Mucosa of gallbladder (tissue), 1 donor: ENCODE results near the gene OPN4. TPM values are rescaled to one million over a fixed set of nuclear protein-coding genes. Genes with fewer than 3 reads are reported as not detected.
A peak's percentile ranks its signal among the peaks of the same experiment; 100 is the strongest.

ENCODE experiments used
- DNase-seq: peaks from one replicate; pipeline ENCODE4 v3.0.0-alpha.2; 2020; ENCODE audit warnings: low spot score
- total RNA-seq: library from RNA; stranded (reverse); gene quantifications from one replicate; pipeline ENCODE4 v1.2.1, GENCODE V29; 2021
- donor health status: DM: no; HTN: no; CAD: no.

OPN4 gene
- total RNA-seq, 1 donor from 2014 or later, result not detected

- DNase-seq, result no peak
These were observed 26.7 kb downstream of the OPN4 start for GRCh38 chr10:86681047-86681446.

GRCh38 chr10:86681722-86682386, 27.5 kb downstream of the OPN4 start:
- no peak for DNase-seq

- DNase-seq, result no peak
These were observed 28.3 kb downstream of the OPN4 start for GRCh38 chr10:86682675-86683074.

GRCh38 chr10:86684331-86685097, 30.2 kb downstream of the OPN4 start:
- no peak for DNase-seq

- DNase-seq, result no peak
These were observed 31.1 kb downstream of the OPN4 start for GRCh38 chr10:86685416-86685815.

- DNase-seq, result no peak
These were observed 31.7 kb downstream of the OPN4 start for GRCh38 chr10:86685893-86686632.

- no peak for DNase-seq
These were observed 32.6 kb downstream of the OPN4 start for GRCh38 chr10:86686972-86687371.

- DNase-seq, result no peak
These were observed 33.4 kb downstream of the OPN4 start for GRCh38 chr10:86687750-86688149.

- DNase-seq, result peak; percentile 64
These were observed 34.1 kb downstream of the OPN4 start for GRCh38 chr10:86688398-86688921.

- DNase-seq, result no peak
These were observed 34.8 kb downstream of the OPN4 start for GRCh38 chr10:86689146-86689545.

GRCh38 chr10:86690231-86690630, 35.9 kb downstream of the OPN4 start:
- DNase-seq, result no peak

GRCh38 chr10:86690657-86691084, 36.3 kb downstream of the OPN4 start:
- DNase-seq, result no peak

GRCh38 chr10:86691333-86692022, 37.1 kb downstream of the OPN4 start:
- DNase-seq, result no peak

GRCh38 chr10:86692023-86692514, 37.7 kb downstream of the OPN4 start:
- DNase-seq, result no peak

- no peak for DNase-seq
These were observed 38.3 kb downstream of the OPN4 start for GRCh38 chr10:86692664-86693063.

- no peak for DNase-seq
These were observed 38.9 kb downstream of the OPN4 start for GRCh38 chr10:86693275-86693674.

GRCh38 chr10:86693721-86694369, 39.5 kb downstream of the OPN4 start:
- DNase-seq, result peak; percentile 47

GRCh38 chr10:86698207-86698940, 44.0 kb downstream of the OPN4 start:
- no peak for DNase-seq

- DNase-seq, result no peak
These were observed 44.8 kb downstream of the OPN4 start for GRCh38 chr10:86699125-86699524.

GRCh38 chr10:86699541-86699940, 45.2 kb downstream of the OPN4 start:
- DNase-seq, result no peak
